Measurements from ENCODE around the gene ARHGEF37. TPM values are rescaled to one million over a fixed set of nuclear protein-coding genes. Genes with fewer than 3 reads are reported as not detected.

ARHGEF37 gene
- total RNA-seq, 1 donor from 2014 or later: 4.5 TPM

DNA sequence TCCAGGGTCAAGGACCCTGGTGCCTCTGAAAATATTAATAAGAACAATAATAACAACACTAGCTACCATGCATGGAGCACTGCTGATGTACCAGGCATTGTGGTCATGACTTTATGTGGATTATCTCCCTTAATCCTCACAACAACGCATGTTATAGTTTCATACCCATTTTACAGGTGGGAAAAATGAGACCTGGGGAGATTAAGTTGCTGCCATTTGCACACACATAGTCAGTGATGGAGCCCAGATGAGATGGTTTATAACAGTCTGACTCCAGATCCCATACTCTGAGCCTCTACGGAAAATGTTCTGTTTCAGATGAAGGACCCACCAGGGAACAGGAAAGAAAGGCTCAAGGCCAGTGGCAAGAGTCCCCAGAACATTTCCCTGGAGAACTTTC, 100.6 kb downstream of the ARHGEF37 start:
- H3K4me3 Mint-ChIP-seq (ENCODE audit: unreplicated experiment): no peak overlapping the region
- H3K4me1 Mint-ChIP-seq (ENCODE audit: unreplicated experiment): peaks cover 12% of the 10 kb centered on the region
- H3K27me3 Mint-ChIP-seq (ENCODE audit: unreplicated experiment): peaks cover 3% of the 10 kb centered on the region
- no peak overlapping the region for H3K27ac Mint-ChIP-seq (ENCODE audit: unreplicated experiment)
- no peak for DNase-seq (ENCODE audit: low spot score)
- no peak for TF ChIP-seq CTCF (IDR thresholded peaks at IDR 0.05; ENCODE audit: unreplicated experiment)
- H3K9me3 Mint-ChIP-seq (ENCODE audit: unreplicated experiment): no peaks in the 10 kb centered on the region
- H3K36me3 Mint-ChIP-seq (ENCODE audit: low read depth, unreplicated experiment): no peaks in the 10 kb centered on the region

DNA sequence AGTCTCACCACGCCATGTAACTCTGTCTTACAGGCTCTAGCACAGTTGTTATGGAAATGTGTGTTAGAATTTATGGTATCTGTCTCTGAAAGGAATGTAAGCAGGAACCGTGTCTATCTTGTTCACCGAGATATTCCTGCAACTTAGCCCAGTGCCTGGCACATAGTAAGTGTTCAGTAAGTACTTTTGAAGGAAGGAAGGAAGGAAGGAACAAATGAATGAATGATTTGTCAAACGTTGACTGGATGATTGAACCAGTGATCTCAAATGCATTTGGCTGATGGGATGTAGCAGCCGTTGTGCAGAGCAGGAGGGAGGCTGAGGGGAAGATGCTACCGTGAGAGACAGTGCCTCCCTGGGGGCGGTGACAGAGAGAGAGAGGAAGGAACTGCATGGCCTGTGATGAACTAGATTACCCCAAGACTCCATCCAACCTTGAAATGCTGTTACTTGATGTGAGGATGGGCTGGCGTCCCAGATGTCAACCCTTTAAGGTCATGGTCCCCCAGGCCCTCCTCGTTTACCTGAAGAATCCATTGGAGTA, 101.3 kb downstream of the ARHGEF37 start:
- DNase-seq (ENCODE audit: low spot score): no peak
- H3K4me1 Mint-ChIP-seq (ENCODE audit: unreplicated experiment): peaks cover 14% of the 10 kb centered on the region
- TF ChIP-seq CTCF (IDR thresholded peaks at IDR 0.05; ENCODE audit: unreplicated experiment): no peak
- peaks cover 3% of the 10 kb centered on the region for H3K27me3 Mint-ChIP-seq (ENCODE audit: unreplicated experiment)
- H3K9me3 Mint-ChIP-seq (ENCODE audit: unreplicated experiment): no peaks in the 10 kb centered on the region
- H3K4me3 Mint-ChIP-seq (ENCODE audit: unreplicated experiment): no peak overlapping the region
- H3K27ac Mint-ChIP-seq (ENCODE audit: unreplicated experiment): no peak overlapping the region
- no peaks in the 10 kb centered on the region for H3K36me3 Mint-ChIP-seq (ENCODE audit: low read depth, unreplicated experiment)

DNA sequence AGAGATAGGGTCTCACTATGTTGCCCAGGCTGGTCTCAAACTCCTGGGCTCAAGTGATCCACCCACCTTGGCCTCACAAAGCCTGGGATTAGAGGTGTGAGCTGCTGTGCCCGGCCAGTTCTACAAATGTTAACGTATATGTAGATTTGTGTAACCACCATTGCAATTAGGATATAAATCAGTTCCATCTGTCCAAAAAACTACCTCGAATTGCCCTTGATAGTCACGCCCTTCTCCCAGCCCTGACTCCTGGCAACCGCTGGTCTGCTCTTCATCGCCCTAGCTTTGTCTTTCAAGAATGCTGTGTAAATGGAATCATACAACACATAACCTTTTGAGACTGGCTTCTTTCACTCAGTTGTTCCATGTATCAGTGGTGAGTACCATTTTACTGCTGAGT, 102.7 kb downstream of the ARHGEF37 start:
- DNase-seq (ENCODE audit: low spot score): no peak
- Mint-ChIP-seq H3K36me3 (ENCODE audit: low read depth, unreplicated experiment) (no peaks in the 10 kb centered on the region), H3K9me3 (ENCODE audit: unreplicated experiment) (no peaks in the 10 kb centered on the region), H3K27me3 (ENCODE audit: unreplicated experiment) (peaks cover 3% of the 10 kb centered on the region), H3K4me3 (ENCODE audit: unreplicated experiment) (no peak overlapping the region), H3K27ac (ENCODE audit: unreplicated experiment) (no peak overlapping the region), H3K4me1 (ENCODE audit: unreplicated experiment) (peaks cover 24% of the 10 kb centered on the region)
- no peak for TF ChIP-seq CTCF (IDR thresholded peaks at IDR 0.05; ENCODE audit: unreplicated experiment)

GRCh38 chr5:149684371-149684770, 103.1 kb downstream of the ARHGEF37 start:
- H3K27ac Mint-ChIP-seq (ENCODE audit: unreplicated experiment): no peak overlapping the region
- H3K36me3 Mint-ChIP-seq (ENCODE audit: low read depth, unreplicated experiment): no peaks in the 10 kb centered on the region
- H3K4me1 Mint-ChIP-seq (ENCODE audit: unreplicated experiment): peaks cover 24% of the 10 kb centered on the region
- peaks cover 3% of the 10 kb centered on the region for H3K27me3 Mint-ChIP-seq (ENCODE audit: unreplicated experiment)
- H3K9me3 Mint-ChIP-seq (ENCODE audit: unreplicated experiment): no peaks in the 10 kb centered on the region
- TF ChIP-seq CTCF (IDR thresholded peaks at IDR 0.05; ENCODE audit: unreplicated experiment): no peak
- H3K4me3 Mint-ChIP-seq (ENCODE audit: unreplicated experiment): no peak overlapping the region
- no peak for DNase-seq (ENCODE audit: low spot score)

Other genes starting within 250 kb of the ARHGEF37 start
- 51.1 TPM for gene GRPEL2, start 236.0 kb upstream of the ARHGEF37 start, total RNA-seq (ENCODE audit: unreplicated experiment)
- gene PCYOX1L, start 223.5 kb upstream of the ARHGEF37 start, total RNA-seq (ENCODE audit: unreplicated experiment): 18.3 TPM
- not detected for gene IL17B, start 202.2 kb upstream of the ARHGEF37 start, total RNA-seq (ENCODE audit: unreplicated experiment)
- 242 TPM for gene CSNK1A1, start 30.1 kb upstream of the ARHGEF37 start, total RNA-seq (ENCODE audit: unreplicated experiment)
- gene PPARGC1B, start 148.8 kb downstream of the ARHGEF37 start, total RNA-seq (ENCODE audit: unreplicated experiment): 3.7 TPM

All from endothelial cell (in vitro differentiated cells).